ENCODE data around the gene OR52N1.

The OR52N1 gene

DNA sequence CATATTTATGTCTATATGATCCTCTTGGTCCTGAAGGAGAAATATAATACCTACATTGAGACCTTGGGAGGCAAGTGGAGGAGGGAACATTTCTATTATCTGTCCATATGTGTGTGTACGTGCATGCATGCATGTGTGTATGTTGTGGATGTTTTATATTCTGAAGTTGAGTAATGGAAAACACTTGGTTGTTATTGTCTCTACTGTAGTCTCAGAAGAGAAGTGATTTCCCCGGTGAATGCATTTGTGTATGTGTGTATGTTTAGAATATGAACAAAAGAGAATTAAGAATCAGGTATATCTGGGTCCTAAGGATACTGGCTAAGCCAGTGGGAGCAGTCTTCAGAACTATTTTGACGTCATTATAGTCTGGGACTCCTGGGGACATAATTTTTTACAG lies at the start of gene OR52N1:
Gene OR52N1 (minus strand): TSS at position 101 of the 400 bp plus-strand sequence. CDS start 2,449 bp downstream, outside the sequence.
- TF ChIP-seq, protein P1, sequence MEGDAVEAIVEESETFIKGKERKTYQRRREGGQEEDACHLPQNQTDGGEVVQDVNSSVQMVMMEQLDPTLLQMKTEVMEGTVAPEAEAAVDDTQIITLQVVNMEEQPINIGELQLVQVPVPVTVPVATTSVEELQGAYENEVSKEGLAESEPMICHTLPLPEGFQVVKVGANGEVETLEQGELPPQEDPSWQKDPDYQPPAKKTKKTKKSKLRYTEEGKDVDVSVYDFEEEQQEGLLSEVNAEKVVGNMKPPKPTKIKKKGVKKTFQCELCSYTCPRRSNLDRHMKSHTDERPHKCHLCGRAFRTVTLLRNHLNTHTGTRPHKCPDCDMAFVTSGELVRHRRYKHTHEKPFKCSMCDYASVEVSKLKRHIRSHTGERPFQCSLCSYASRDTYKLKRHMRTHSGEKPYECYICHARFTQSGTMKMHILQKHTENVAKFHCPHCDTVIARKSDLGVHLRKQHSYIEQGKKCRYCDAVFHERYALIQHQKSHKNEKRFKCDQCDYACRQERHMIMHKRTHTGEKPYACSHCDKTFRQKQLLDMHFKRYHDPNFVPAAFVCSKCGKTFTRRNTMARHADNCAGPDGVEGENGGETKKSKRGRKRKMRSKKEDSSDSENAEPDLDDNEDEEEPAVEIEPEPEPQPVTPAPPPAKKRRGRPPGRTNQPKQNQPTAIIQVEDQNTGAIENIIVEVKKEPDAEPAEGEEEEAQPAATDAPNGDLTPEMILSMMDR (IDR thresholded peaks at IDR 0.05): no peak

DNA sequence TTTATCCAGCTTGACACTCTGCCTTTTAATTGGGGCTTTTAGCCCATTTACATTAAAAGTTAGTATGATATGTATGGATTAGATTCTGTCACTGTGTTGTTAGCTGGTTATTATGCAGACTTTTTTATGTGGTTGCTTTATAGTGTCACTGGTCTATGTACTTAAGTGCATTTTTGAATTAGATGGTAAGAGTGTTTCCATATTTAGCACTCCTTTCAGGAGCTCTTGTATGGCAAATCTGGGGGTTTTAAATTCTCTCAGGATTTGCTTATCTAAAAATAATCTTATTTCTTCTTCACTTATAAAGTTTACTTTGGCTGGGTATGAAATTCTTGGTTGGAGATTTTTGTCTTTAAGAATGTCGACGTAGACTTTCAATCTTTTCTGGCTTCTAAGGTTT lies 46.6 kb upstream of the OR52N1 start:
- no peak overlapping the region for H3K9ac ChIP-seq
- H3K4me1 ChIP-seq: no peaks in the 10 kb centered on the region
- H3K79me2 ChIP-seq: no peaks in the 10 kb centered on the region
- H2AFZ ChIP-seq: no peak overlapping the region
- no peaks in the 10 kb centered on the region for H3K9me3 ChIP-seq (ENCODE audit: control insufficient read depth, low read length)
- H3K27me3 ChIP-seq (ENCODE audit: control insufficient read depth, insufficient read depth, low read length): no peaks in the 10 kb centered on the region
- H3K27ac ChIP-seq: no peak overlapping the region
- TF ChIP-seq, protein P1 (IDR thresholded peaks at IDR 0.05): no peak
- no peaks in the 10 kb centered on the region for H3K36me3 ChIP-seq (ENCODE audit: control insufficient read depth, insufficient read depth, low read length)
- H3K4me3 ChIP-seq (ENCODE audit: low read depth, low read length): no peak overlapping the region
- no peak overlapping the region for H3K4me2 ChIP-seq (ENCODE audit: low read length)

More for the DNA sequence above, at the start of gene OR52N1:
- Histone ChIP-seq H3K9me3 (ENCODE audit: control insufficient read depth, low read length) (no peaks in the 10 kb centered on the region), H3K27me3 (ENCODE audit: control insufficient read depth, insufficient read depth, low read length) (no peaks in the 10 kb centered on the region), H3K36me3 (ENCODE audit: control insufficient read depth, insufficient read depth, low read length) (no peaks in the 10 kb centered on the region), H3K4me1 (no peaks in the 10 kb centered on the region), H3K79me2 (no peaks in the 10 kb centered on the region), H3K27ac (no peak within 1 kb of the TSS), H3K4me3 (ENCODE audit: low read depth, low read length) (no peak within 1 kb of the TSS), H3K4me2 (ENCODE audit: low read length) (no peak within 1 kb of the TSS), H3K9ac (no peak within 1 kb of the TSS), H2AFZ (no peak within 1 kb of the TSS)

- Histone ChIP-seq H3K4me2 (ENCODE audit: low read length) (no peak overlapping the region), H3K79me2 (no peaks in the 10 kb centered on the region), H3K9me3 (ENCODE audit: control insufficient read depth, low read length) (no peaks in the 10 kb centered on the region), H2AFZ (no peak overlapping the region), H3K27me3 (ENCODE audit: control insufficient read depth, insufficient read depth, low read length) (no peaks in the 10 kb centered on the region), H3K36me3 (ENCODE audit: control insufficient read depth, insufficient read depth, low read length) (no peaks in the 10 kb centered on the region), H3K4me3 (ENCODE audit: low read depth, low read length) (no peak overlapping the region), H3K9ac (no peak overlapping the region), H3K4me1 (no peaks in the 10 kb centered on the region), H3K27ac (no peak overlapping the region)
- TF ChIP-seq, protein P1 (IDR thresholded peaks at IDR 0.05): no peak
Measured at GRCh38 chr11:5833446-5833845, 42.4 kb upstream of the OR52N1 start.

- Histone ChIP-seq H3K9ac (no peak overlapping the region), H3K36me3 (ENCODE audit: control insufficient read depth, insufficient read depth, low read length) (no peaks in the 10 kb centered on the region), H3K4me1 (no peaks in the 10 kb centered on the region), H3K27me3 (ENCODE audit: control insufficient read depth, insufficient read depth, low read length) (no peaks in the 10 kb centered on the region), H2AFZ (no peak overlapping the region), H3K27ac (no peak overlapping the region), H3K4me2 (ENCODE audit: low read length) (no peak overlapping the region), H3K79me2 (no peaks in the 10 kb centered on the region), H3K4me3 (ENCODE audit: low read depth, low read length) (no peak overlapping the region), H3K9me3 (ENCODE audit: control insufficient read depth, low read length) (no peaks in the 10 kb centered on the region)
- TF ChIP-seq, protein P1 (IDR thresholded peaks at IDR 0.05): no peak
Measured at GRCh38 chr11:5831196-5831829, 40.2 kb upstream of the OR52N1 start.
